Body of pancreas (tissue), 4 donors: ENCODE data around the gene LRP11.

Source experiments
- CTCF ChIP-seq, 7 experiments: fragments of 450-650 bp in 4 of 7; fragments of 200-600 bp in 3 of 7; sonication (generic) in 3 of 7; IDR thresholded peaks; one replicate each; pipeline ENCODE4 v1.5.1; 2016 to 2019; ENCODE audit warnings: antibody characterized with exemption in 7 of 7
- POLR2A ChIP-seq, 3 donors: fragments of 450-650 bp; IDR thresholded peaks; one replicate each; pipeline ENCODE4 v1.6.1; 2016; ENCODE audit warnings: antibody characterized with exemption in 3 of 3, mild to moderate bottlenecking in 2 of 3

- TF ChIP-seq CTCF (IDR thresholded peaks at IDR 0.05) = peak in 6 of 7 experiments; percentile 20 to 46 (median 33)
- TF ChIP-seq POLR2A (IDR thresholded peaks at IDR 0.05) = no peak
These were observed 23.6 kb downstream of the LRP11 start for GRCh38 chr6:149840345-149841075.
